SJSA1 (cell line): Measurements from ENCODE around the gene CCNK. TPM values are rescaled to one million over a fixed set of nuclear protein-coding genes. Genes with fewer than 3 reads are reported as not detected.

ENCODE experiments used
- DNase-seq, 2 experiments: peaks; one replicate each; pipeline ENCODE4 v3.0.0-alpha.2; 2015 to 2020; ENCODE audit warnings: low spot score in 2 of 2, low read depth in 1 of 2
- H3K27ac ChIP-seq: fragments of 250-450 bp; sonication (Bioruptor Pico); 2 replicates; pipeline ENCODE4 v1.5.1; 2020; ENCODE audit warnings: mild to moderate bottlenecking, moderate library complexity
- H3K27me3 ChIP-seq: fragments of 250-450 bp; sonication (Bioruptor Pico); replicated peaks from 2 replicates; pipeline ENCODE4 v1.5.1; 2020; ENCODE audit warnings: mild to moderate bottlenecking, moderate library complexity
- H3K36me3 ChIP-seq: fragments of 250-450 bp; sonication (Bioruptor Pico); 2 replicates; pipeline ENCODE4 v1.5.1; 2020; ENCODE audit warnings: mild to moderate bottlenecking
- H3K4me1 ChIP-seq: fragments of 250-450 bp; sonication (Bioruptor Pico); replicated peaks from 2 replicates; pipeline ENCODE4 v1.6.1; 2021; ENCODE audit warnings: mild to moderate bottlenecking
- H3K4me3 ChIP-seq: fragments of 250-450 bp; sonication (Bioruptor Pico); 2 replicates; pipeline ENCODE4 v1.5.1; 2020; ENCODE audit warnings: mild to moderate bottlenecking
- H3K9me3 ChIP-seq: fragments of 250-450 bp; sonication (Bioruptor Pico); replicated peaks from 2 replicates; pipeline ENCODE4 v1.5.1; 2020; ENCODE audit warnings: mild to moderate bottlenecking
- total RNA-seq: library from RNA; depleted of rRNA; stranded (reverse); fragments of >200 nt; shearing (Covaris generic); gene quantifications from 2 replicates; pipeline ENCODE4 v1.2.3, GENCODE V29; 2014

The CCNK gene
- total RNA-seq, 1 experiment from 2014 or later, result 12.1 TPM

GRCh38 chr14:99515301-99516155, 34.3 kb downstream of the CCNK start:
- H3K4me1 ChIP-seq, result peaks cover 20% of the 10 kb centered on the region
- no peak overlapping the region for H3K4me3 ChIP-seq
- H3K36me3 ChIP-seq, result peaks cover 58% of the 10 kb centered on the region
- no peak overlapping the region for H3K27ac ChIP-seq
- no peaks in the 10 kb centered on the region for H3K27me3 ChIP-seq
- H3K9me3 ChIP-seq, result no peaks in the 10 kb centered on the region
- DNase-seq, result peak in 1 of 2 experiments; percentile 39

GRCh38 chr14:99516156-99516870, 35.1 kb downstream of the CCNK start:
- Histone ChIP-seq H3K4me1 (peaks cover 13% of the 10 kb centered on the region), H3K27me3 (no peaks in the 10 kb centered on the region), H3K27ac (no peak overlapping the region), H3K36me3 (peaks cover 60% of the 10 kb centered on the region), H3K4me3 (no peak overlapping the region), H3K9me3 (no peaks in the 10 kb centered on the region)
- no peak for DNase-seq

GRCh38 chr14:99516871-99517642, 35.8 kb downstream of the CCNK start:
- Histone ChIP-seq H3K9me3 (no peaks in the 10 kb centered on the region), H3K4me3 (no peak overlapping the region), H3K36me3 (peaks cover 61% of the 10 kb centered on the region), H3K27me3 (no peaks in the 10 kb centered on the region), H3K4me1 (peaks cover 12% of the 10 kb centered on the region), H3K27ac (no peak overlapping the region)
- no peak for DNase-seq

GRCh38 chr14:99517643-99518381, 36.6 kb downstream of the CCNK start:
- no peak overlapping the region for H3K4me3 ChIP-seq
- H3K27me3 ChIP-seq, result no peaks in the 10 kb centered on the region
- H3K27ac ChIP-seq, result no peak overlapping the region
- peaks cover 19% of the 10 kb centered on the region for H3K4me1 ChIP-seq
- no peak for DNase-seq
- H3K9me3 ChIP-seq, result no peaks in the 10 kb centered on the region
- H3K36me3 ChIP-seq, result peaks cover 57% of the 10 kb centered on the region

GRCh38 chr14:99518441-99519346, 37.5 kb downstream of the CCNK start:
- Histone ChIP-seq H3K27me3 (no peaks in the 10 kb centered on the region), H3K36me3 (peaks cover 48% of the 10 kb centered on the region), H3K27ac (no peak overlapping the region), H3K9me3 (no peaks in the 10 kb centered on the region), H3K4me3 (no peak overlapping the region), H3K4me1 (peaks cover 28% of the 10 kb centered on the region)
- DNase-seq, result peak; percentile 57 to 67

- peaks cover 33% of the 10 kb centered on the region for H3K4me1 ChIP-seq
- no peak overlapping the region for H3K4me3 ChIP-seq
- no peaks in the 10 kb centered on the region for H3K27me3 ChIP-seq
- no peak for DNase-seq
- H3K9me3 ChIP-seq, result no peaks in the 10 kb centered on the region
- H3K27ac ChIP-seq, result no peak overlapping the region
- peaks cover 41% of the 10 kb centered on the region for H3K36me3 ChIP-seq
These were observed 38.2 kb downstream of the CCNK start for GRCh38 chr14:99519347-99519881.

GRCh38 chr14:99519931-99520421, 38.8 kb downstream of the CCNK start:
- no peak for DNase-seq
- H3K9me3 ChIP-seq, result no peaks in the 10 kb centered on the region
- peaks cover 35% of the 10 kb centered on the region for H3K36me3 ChIP-seq
- H3K27ac ChIP-seq, result no peak overlapping the region
- H3K27me3 ChIP-seq, result no peaks in the 10 kb centered on the region
- H3K4me3 ChIP-seq, result no peak overlapping the region
- H3K4me1 ChIP-seq, result peaks cover 39% of the 10 kb centered on the region

- Histone ChIP-seq H3K27ac (no peak overlapping the region), H3K4me3 (no peak overlapping the region), H3K27me3 (no peaks in the 10 kb centered on the region), H3K9me3 (no peaks in the 10 kb centered on the region), H3K4me1 (peaks cover 45% of the 10 kb centered on the region), H3K36me3 (peaks cover 29% of the 10 kb centered on the region)
- DNase-seq, result no peak
These were observed 39.4 kb downstream of the CCNK start for GRCh38 chr14:99520571-99521081.

GRCh38 chr14:99521176-99522024, 40.2 kb downstream of the CCNK start:
- Histone ChIP-seq H3K9me3 (no peaks in the 10 kb centered on the region), H3K27ac (no peak overlapping the region), H3K36me3 (peaks cover 27% of the 10 kb centered on the region), H3K4me1 (peaks cover 47% of the 10 kb centered on the region), H3K4me3 (no peak overlapping the region), H3K27me3 (no peaks in the 10 kb centered on the region)
- DNase-seq, result no peak

- Histone ChIP-seq H3K9me3 (no peaks in the 10 kb centered on the region), H3K27ac (no peak overlapping the region), H3K4me1 (peaks cover 47% of the 10 kb centered on the region), H3K27me3 (no peaks in the 10 kb centered on the region), H3K4me3 (no peak overlapping the region), H3K36me3 (peaks cover 22% of the 10 kb centered on the region)
- DNase-seq, result no peak
These were observed 40.8 kb downstream of the CCNK start for GRCh38 chr14:99522025-99522401.

- Histone ChIP-seq H3K27me3 (no peaks in the 10 kb centered on the region), H3K27ac (peak overlapping the region; percentile 25), H3K9me3 (no peaks in the 10 kb centered on the region), H3K4me3 (no peak overlapping the region), H3K36me3 (peaks cover 21% of the 10 kb centered on the region), H3K4me1 (peaks cover 47% of the 10 kb centered on the region)
- DNase-seq, result peak; percentile 64 to 84
These were observed 41.3 kb downstream of the CCNK start for GRCh38 chr14:99522457-99522891.
